Activated naive CD4-positive, alpha-beta T cell treated with Interleukin-2 at 50 U/mL for 16 hours (primary cell): ENCODE results near the gene TSPAN1.

Experiments used
- DNase-seq: peaks from one replicate; pipeline ENCODE4 v3.0.0-alpha.2; 2020

Gene TSPAN1

GRCh38 chr1:46174448-46175231 lies at the start of gene TSPAN1:
TSS of gene TSPAN1 (plus strand) at chr1:46175087. CDS start at chr1:46181108, 6,021 bp downstream.
- no peak for DNase-seq

- DNase-seq: no peak
Measured at GRCh38 chr1:46128344-46128743, 46.5 kb upstream of the TSPAN1 start.

GRCh38 chr1:46130121-46130520 lies 44.8 kb upstream of the TSPAN1 start:
- no peak for DNase-seq

- no peak for DNase-seq
Measured at GRCh38 chr1:46130606-46131005, 44.3 kb upstream of the TSPAN1 start.

GRCh38 chr1:46131093-46131492 lies 43.8 kb upstream of the TSPAN1 start:
- DNase-seq: no peak

- DNase-seq: peak; percentile 32
Measured at GRCh38 chr1:46131712-46132528, 43.0 kb upstream of the TSPAN1 start.

GRCh38 chr1:46132529-46133180 lies 42.2 kb upstream of the TSPAN1 start, which contains the start of gene PIK3R3:
TSS of gene PIK3R3 (minus strand) at chr1:46132629. CDS start at chr1:46131952, 677 bp downstream.
- peak; percentile 93 for DNase-seq

- DNase-seq: no peak
Measured at GRCh38 chr1:46133181-46133658, 41.7 kb upstream of the TSPAN1 start.

- no peak for DNase-seq
Measured at GRCh38 chr1:46133781-46134350, 41.0 kb upstream of the TSPAN1 start.

GRCh38 chr1:46134660-46135331 lies 40.1 kb upstream of the TSPAN1 start:
- no peak for DNase-seq

GRCh38 chr1:46136711-46137110 lies 38.2 kb upstream of the TSPAN1 start:
- DNase-seq: no peak

- no peak for DNase-seq
Measured at GRCh38 chr1:46137916-46138315, 37.0 kb upstream of the TSPAN1 start.

- DNase-seq: no peak
Measured at GRCh38 chr1:46148318-46148717, 26.6 kb upstream of the TSPAN1 start.

- DNase-seq: no peak
Measured at GRCh38 chr1:46150085-46150484, 24.8 kb upstream of the TSPAN1 start.

- no peak for DNase-seq
Measured at GRCh38 chr1:46152016-46152415, 22.9 kb upstream of the TSPAN1 start.

GRCh38 chr1:46153228-46153627 lies 21.7 kb upstream of the TSPAN1 start:
- no peak for DNase-seq

- DNase-seq: no peak
Measured at GRCh38 chr1:46153732-46154131, 21.2 kb upstream of the TSPAN1 start.

GRCh38 chr1:46157916-46158311 lies 17.0 kb upstream of the TSPAN1 start:
- DNase-seq: no peak

GRCh38 chr1:46158312-46159281 lies 16.3 kb upstream of the TSPAN1 start:
- DNase-seq: no peak

GRCh38 chr1:46159516-46159915 lies 15.4 kb upstream of the TSPAN1 start:
- no peak for DNase-seq

- no peak for DNase-seq
Measured at GRCh38 chr1:46160212-46160611, 14.7 kb upstream of the TSPAN1 start.
